NB4 (cell line): ENCODE measurements around the gene AMER2.

Experiments
- MYC ChIP-seq: IDR thresholded peaks from 2 replicates; pipeline ENCODE4 v1.6.1; 2011; ENCODE audit warnings: low read depth, low read length
- POLR2A ChIP-seq: IDR thresholded peaks from 2 replicates; pipeline ENCODE4 v1.6.1; 2011; ENCODE audit warnings: mild to moderate bottlenecking; ENCODE audit not compliant: insufficient read length; ENCODE audit errors: extremely low read depth
- TF ChIP-seq, protein P1 (sequence below): IDR thresholded peaks from one replicate; pipeline ENCODE4 v1.5.1; 2012; ENCODE audit warnings: low read depth, low read length
- TF ChIP-seq, protein P2 (sequence below): IDR thresholded peaks from 2 replicates; pipeline ENCODE4 v1.6.1; 2011; ENCODE audit warnings: low read depth, low read length

DNA sequence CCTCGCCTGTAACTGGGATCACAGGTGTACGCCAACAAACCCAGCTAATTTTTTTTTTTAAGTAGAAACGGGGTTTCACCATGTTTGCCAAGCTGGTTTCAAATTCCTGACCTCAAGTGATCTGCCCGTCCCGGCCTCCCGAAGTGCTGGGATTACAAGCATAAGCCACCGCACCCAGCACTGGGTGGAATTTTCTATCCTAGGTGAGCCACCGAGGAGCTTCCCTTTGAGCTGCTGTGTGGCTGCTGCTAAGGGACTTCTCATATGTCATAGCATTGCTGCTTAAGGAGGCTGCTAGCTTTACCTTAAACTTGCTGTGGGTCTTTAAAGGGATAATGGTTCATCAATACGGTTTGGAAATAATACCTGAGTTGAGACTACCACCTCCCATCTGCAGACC, 2.9 kb upstream of the AMER2 start:
- TF ChIP-seq, protein P1, sequence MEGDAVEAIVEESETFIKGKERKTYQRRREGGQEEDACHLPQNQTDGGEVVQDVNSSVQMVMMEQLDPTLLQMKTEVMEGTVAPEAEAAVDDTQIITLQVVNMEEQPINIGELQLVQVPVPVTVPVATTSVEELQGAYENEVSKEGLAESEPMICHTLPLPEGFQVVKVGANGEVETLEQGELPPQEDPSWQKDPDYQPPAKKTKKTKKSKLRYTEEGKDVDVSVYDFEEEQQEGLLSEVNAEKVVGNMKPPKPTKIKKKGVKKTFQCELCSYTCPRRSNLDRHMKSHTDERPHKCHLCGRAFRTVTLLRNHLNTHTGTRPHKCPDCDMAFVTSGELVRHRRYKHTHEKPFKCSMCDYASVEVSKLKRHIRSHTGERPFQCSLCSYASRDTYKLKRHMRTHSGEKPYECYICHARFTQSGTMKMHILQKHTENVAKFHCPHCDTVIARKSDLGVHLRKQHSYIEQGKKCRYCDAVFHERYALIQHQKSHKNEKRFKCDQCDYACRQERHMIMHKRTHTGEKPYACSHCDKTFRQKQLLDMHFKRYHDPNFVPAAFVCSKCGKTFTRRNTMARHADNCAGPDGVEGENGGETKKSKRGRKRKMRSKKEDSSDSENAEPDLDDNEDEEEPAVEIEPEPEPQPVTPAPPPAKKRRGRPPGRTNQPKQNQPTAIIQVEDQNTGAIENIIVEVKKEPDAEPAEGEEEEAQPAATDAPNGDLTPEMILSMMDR = no peak
- TF ChIP-seq, protein P2, sequence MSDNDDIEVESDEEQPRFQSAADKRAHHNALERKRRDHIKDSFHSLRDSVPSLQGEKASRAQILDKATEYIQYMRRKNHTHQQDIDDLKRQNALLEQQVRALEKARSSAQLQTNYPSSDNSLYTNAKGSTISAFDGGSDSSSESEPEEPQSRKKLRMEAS = no peak
- no peak for TF ChIP-seq POLR2A
- TF ChIP-seq MYC = no peak
